ENCODE data around the gene RNF7. TPM values are rescaled to one million over a fixed set of nuclear protein-coding genes. Genes with fewer than 3 reads are reported as not detected.

RNF7 gene
- total and polyA plus RNA-seq, 2 donors (not counting 3 experiments of a cell fraction or from before 2014, with no cell fraction given), result 120 to 136 TPM

- Histone ChIP-seq H3K9ac (replicated peaks; ENCODE audit: extremely low read depth, insufficient read depth, low read length) (no peak overlapping the region), H3K4me3 (replicated peaks in 1 of 3; ENCODE audit: insufficient read depth in 1 of 3, low read depth in 1 of 3, low read length in 3 of 3) (no peak overlapping the region), H2AFZ (ENCODE audit: low read depth, low read length) (no peak overlapping the region), H3K36me3 (ENCODE audit: control insufficient read depth in 2 of 2, extremely low read depth in 1 of 2, insufficient read depth in 2 of 2, low read length in 2 of 2) (peaks cover 2 to 4% of the 10 kb centered on the region in 2 experiments), H4K20me1 (replicated peaks; ENCODE audit: control insufficient read depth, extremely low read depth, insufficient read depth, low read length) (no peaks in the 10 kb centered on the region), H3K9me3 (replicated peaks; ENCODE audit: control insufficient read depth, insufficient read depth, low read length) (no peaks in the 10 kb centered on the region), H3K9me1 (replicated peaks; ENCODE audit: control insufficient read depth, extremely low read depth, insufficient read depth, low read length) (no peaks in the 10 kb centered on the region), H3K4me2 (ENCODE audit: insufficient read depth, low read length) (no peak overlapping the region), H3K79me2 (ENCODE audit: control insufficient read depth, insufficient read depth, low read length) (no peaks in the 10 kb centered on the region), H3K27ac (ENCODE audit: insufficient read depth, low read depth, low read length) (no peak overlapping the region), H3K4me1 (ENCODE audit: control insufficient read depth, extremely low read depth, insufficient read depth, low read length) (no peaks in the 10 kb centered on the region), H3K27me3 (ENCODE audit: control insufficient read depth in 2 of 2, insufficient read depth in 2 of 2, low read length in 2 of 2) (no peaks in the 10 kb centered on the region)
- TF ChIP-seq CTCF (IDR thresholded peaks at IDR 0.05; ENCODE audit: extremely low read depth in 1 of 2, insufficient read depth in 1 of 2, low read depth in 1 of 2, low read length in 2 of 2), result no peak
- POLR2A ChIA-PET, result no interaction called here
- BruUV-seq (replicated peaks), result no TSS peak
- CTCF ChIA-PET, result interaction anchor here (1.7 kb wide), 1 partner anchor 15 kb away, joined by 10 read pairs; the partner anchor contains the start of gene RNF7
- DNase-seq (ENCODE audit: low read depth, low spot score), result no peak
- intact Hi-C loops (cut with micrococcal nuclease) (no loop called here), dilution Hi-C loops (cut with MboI; ENCODE audit: extremely low pct_ligation_motif_present, low sequenced_read_pairs) (no loop called here)
- FAIRE-seq, result no peak
Measured at GRCh38 chr3:141753399-141753798, 15.3 kb downstream of the RNF7 start.

GRCh38 chr3:141754032-141754431 is 15.9 kb downstream of the RNF7 start:
- Histone ChIP-seq H3K4me2 (ENCODE audit: insufficient read depth, low read length) (no peak overlapping the region), H3K4me1 (ENCODE audit: control insufficient read depth, extremely low read depth, insufficient read depth, low read length) (no peaks in the 10 kb centered on the region), H3K27ac (ENCODE audit: insufficient read depth, low read depth, low read length) (no peak overlapping the region), H3K4me3 (replicated peaks in 1 of 3; ENCODE audit: insufficient read depth in 1 of 3, low read depth in 1 of 3, low read length in 3 of 3) (no peak overlapping the region), H3K36me3 (ENCODE audit: control insufficient read depth in 2 of 2, extremely low read depth in 1 of 2, insufficient read depth in 2 of 2, low read length in 2 of 2) (peaks cover 2 to 4% of the 10 kb centered on the region in 2 experiments), H3K9me3 (replicated peaks; ENCODE audit: control insufficient read depth, insufficient read depth, low read length) (no peaks in the 10 kb centered on the region), H2AFZ (ENCODE audit: low read depth, low read length) (no peak overlapping the region), H3K27me3 (ENCODE audit: control insufficient read depth in 2 of 2, insufficient read depth in 2 of 2, low read length in 2 of 2) (no peaks in the 10 kb centered on the region), H3K9ac (replicated peaks; ENCODE audit: extremely low read depth, insufficient read depth, low read length) (no peak overlapping the region), H4K20me1 (replicated peaks; ENCODE audit: control insufficient read depth, extremely low read depth, insufficient read depth, low read length) (no peaks in the 10 kb centered on the region), H3K9me1 (replicated peaks; ENCODE audit: control insufficient read depth, extremely low read depth, insufficient read depth, low read length) (no peaks in the 10 kb centered on the region), H3K79me2 (ENCODE audit: control insufficient read depth, insufficient read depth, low read length) (no peaks in the 10 kb centered on the region)
- FAIRE-seq (no peak), DNase-seq (ENCODE audit: low read depth, low spot score) (no peak)
- dilution Hi-C loops (cut with MboI; ENCODE audit: extremely low pct_ligation_motif_present, low sequenced_read_pairs) (no loop called here), intact Hi-C loops (cut with micrococcal nuclease) (no loop called here)
- BruUV-seq (replicated peaks), result no TSS peak
- TF ChIP-seq FOS (IDR thresholded peaks at IDR 0.05; ENCODE audit: borderline replicate concordance, insufficient read depth, low read length) (no peak), MAX (IDR thresholded peaks at IDR 0.05; ENCODE audit: insufficient read depth, insufficient read length) (no peak), MYC (IDR thresholded peaks at IDR 0.05; ENCODE audit: low read depth, low read length) (no peak), JUN (IDR thresholded peaks at IDR 0.05; ENCODE audit: borderline replicate concordance, insufficient read depth, insufficient read length, low read depth) (no peak), POLR2AphosphoS5 (IDR thresholded peaks at IDR 0.05; ENCODE audit: insufficient read depth, low read depth, low read length) (no peak), EZH2 (IDR thresholded peaks at IDR 0.05; ENCODE audit: borderline replicate concordance, low read depth, low read length, severe bottlenecking) (no peak), CTCF (IDR thresholded peaks at IDR 0.05; ENCODE audit: extremely low read depth in 1 of 2, insufficient read depth in 1 of 2, low read depth in 1 of 2, low read length in 2 of 2) (no peak), GATA2 (IDR thresholded peaks at IDR 0.05; ENCODE audit: insufficient read depth, insufficient read length, low read depth, low read length) (no peak), POLR2A (IDR thresholded peaks at IDR 0.05; ENCODE audit: low read depth, low read length) (no peak)
- ChIA-PET CTCF (no interaction called here), POLR2A (interaction anchor here (0.7 kb wide), 1 partner anchor 9 kb away, joined by 3 read pairs; no protein-coding TSS in a partner anchor)
